Suprapubic skin (tissue), 3 donors: ENCODE results near the gene FSCN2.

Source experiments
- POLR2A ChIP-seq, 2 donors: fragments of 450-650 bp; IDR thresholded peaks; one replicate each; pipeline ENCODE4 v1.6.1; 2017; ENCODE audit warnings: antibody characterized with exemption in 2 of 2, mild to moderate bottlenecking in 2 of 2, moderate library complexity in 2 of 2
- TF ChIP-seq, protein P1 (sequence below), 2 donors: fragments of 200-600 bp in 1 of 2; fragments of 450-650 bp in 1 of 2; sonication (generic) in 1 of 2; IDR thresholded peaks; one replicate each; pipeline ENCODE4 v1.5.1; 2016 to 2019; ENCODE audit warnings: antibody characterized with exemption in 2 of 2, mild to moderate bottlenecking in 1 of 2, moderate library complexity in 1 of 2

DNA sequence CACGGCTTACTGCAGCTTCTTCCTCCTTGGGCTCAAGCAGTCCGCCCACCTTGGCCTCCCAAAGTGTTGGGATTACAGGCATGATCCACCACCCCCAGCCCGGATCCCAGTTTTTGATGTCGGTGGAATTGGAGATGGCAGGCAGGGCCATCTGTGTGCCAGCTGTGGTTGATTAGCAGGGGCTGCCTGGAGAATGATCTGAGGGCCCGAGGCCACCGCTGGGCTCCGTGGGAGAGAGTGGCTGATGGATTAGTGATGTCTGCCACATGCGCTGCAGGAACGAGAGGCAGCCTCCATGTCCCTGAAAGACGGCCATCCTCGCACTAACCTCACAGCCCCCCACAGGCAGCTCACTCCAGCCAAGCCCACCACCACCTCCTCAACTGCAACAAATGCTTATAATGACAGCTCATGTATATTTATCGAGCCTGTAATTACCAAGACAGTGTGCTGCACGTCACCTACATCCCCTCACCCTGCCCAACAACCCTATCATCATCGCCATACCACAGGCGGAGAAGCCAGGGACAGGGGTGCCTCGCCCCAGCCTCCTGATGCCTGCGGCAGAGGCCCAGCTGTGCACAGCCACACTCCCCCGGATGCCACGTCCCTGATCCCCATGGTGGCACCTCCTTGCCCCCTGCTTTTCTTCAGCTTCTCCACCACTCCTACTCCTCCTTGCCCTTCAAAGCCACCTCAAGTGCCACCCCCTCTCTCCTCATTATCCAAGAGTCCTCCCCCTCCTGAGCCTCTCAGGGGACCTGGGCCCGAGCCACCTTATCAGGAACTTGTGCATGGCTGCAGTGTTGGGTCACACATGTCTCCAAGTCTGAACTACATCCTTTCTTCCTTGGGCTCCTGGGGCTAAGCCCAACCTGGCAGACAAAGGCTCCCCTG is 48.8 kb upstream of the FSCN2 start:
- no peak for TF ChIP-seq POLR2A (IDR thresholded peaks at IDR 0.05)
- TF ChIP-seq, protein P1, sequence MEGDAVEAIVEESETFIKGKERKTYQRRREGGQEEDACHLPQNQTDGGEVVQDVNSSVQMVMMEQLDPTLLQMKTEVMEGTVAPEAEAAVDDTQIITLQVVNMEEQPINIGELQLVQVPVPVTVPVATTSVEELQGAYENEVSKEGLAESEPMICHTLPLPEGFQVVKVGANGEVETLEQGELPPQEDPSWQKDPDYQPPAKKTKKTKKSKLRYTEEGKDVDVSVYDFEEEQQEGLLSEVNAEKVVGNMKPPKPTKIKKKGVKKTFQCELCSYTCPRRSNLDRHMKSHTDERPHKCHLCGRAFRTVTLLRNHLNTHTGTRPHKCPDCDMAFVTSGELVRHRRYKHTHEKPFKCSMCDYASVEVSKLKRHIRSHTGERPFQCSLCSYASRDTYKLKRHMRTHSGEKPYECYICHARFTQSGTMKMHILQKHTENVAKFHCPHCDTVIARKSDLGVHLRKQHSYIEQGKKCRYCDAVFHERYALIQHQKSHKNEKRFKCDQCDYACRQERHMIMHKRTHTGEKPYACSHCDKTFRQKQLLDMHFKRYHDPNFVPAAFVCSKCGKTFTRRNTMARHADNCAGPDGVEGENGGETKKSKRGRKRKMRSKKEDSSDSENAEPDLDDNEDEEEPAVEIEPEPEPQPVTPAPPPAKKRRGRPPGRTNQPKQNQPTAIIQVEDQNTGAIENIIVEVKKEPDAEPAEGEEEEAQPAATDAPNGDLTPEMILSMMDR (IDR thresholded peaks at IDR 0.05) = no peak
